ENCODE results near the gene JPH4.
A peak's percentile ranks its signal among the peaks of the same experiment; 100 is the strongest.
"Not testable (repeated sequence)": the region's sequence is repeated elsewhere in the genome, so short reads cannot be mapped to it uniquely, and the experiment has no call there.

JPH4 gene

DNA sequence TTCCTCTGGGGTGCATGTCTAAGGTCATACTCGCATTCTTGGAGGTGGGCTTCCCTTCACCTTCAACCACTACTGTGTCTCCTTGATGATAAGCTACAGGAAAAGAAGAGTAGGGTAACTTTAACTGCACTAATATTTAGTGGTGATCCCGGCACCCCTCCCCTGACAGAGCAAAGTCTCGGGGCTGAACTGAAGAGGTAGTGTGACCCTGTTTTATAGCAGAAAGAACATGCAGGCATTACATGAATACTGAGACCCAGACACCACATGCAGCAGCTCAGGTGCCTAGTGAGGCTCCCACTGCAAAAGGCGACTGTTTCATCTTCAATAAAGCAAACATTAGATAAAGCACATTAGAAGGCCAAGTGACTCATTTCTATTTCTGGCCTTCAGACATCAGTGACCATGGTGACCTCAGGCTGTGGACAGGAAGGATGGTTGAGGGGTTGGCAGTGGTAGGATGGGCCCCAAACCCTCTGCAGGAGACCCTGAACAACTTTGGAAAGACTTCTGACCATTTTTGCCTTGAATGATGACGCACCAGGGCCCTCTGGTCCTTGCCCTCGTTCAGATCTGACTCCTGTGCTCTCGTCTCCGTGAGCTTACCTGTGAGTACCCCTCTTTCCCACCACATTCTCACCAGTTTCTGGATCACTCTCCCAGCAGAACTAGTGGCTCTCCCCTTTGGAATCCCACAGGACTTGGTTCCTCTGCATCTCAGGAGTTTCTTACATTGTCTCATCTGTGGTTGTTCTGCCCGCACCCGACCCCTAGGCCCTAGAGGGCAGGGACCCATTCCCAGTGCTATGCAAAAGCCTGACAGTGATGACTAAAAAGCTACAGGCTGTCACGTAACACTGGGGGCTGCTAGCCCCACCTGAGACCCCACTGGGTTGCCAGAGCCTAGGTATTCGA is 23.8 kb upstream of the JPH4 start:
- ATAC-seq (replicated peaks) = no peak
- Mint-ChIP-seq H3K27ac (no peak overlapping the region), H3K36me3 (no peaks in the 10 kb centered on the region), H3K4me1 (peaks cover 8 to 12% of the 10 kb centered on the region in 2 donors), H3K9me3 (peaks cover 0 to 4% of the 10 kb centered on the region in 2 donors), H3K4me3 (no peak overlapping the region), H3K27me3 (peaks cover 8 to 31% of the 10 kb centered on the region in 2 donors)
- no peak for DNase-seq

DNA sequence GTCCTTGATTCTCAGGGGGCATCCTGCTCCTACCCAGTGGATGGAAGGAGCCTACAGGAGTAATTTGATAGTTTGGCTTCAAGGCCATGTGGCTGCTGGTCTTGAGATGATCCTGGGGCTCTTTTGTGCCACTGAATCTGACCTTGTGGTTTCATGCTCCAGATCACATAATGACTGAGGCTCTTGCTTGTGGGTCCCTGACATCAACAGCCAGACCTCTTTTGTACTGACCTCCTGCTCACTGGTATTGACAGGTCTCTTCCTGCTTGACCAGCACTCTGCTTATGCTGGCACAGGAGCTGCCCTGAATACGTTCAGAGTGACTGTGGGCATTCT is 23.2 kb upstream of the JPH4 start:
- DNase-seq (no peak), ATAC-seq (replicated peaks) (no peak)
- no peak overlapping the region for H3K4me3 Mint-ChIP-seq
- H3K9me3 Mint-ChIP-seq = peaks cover 0 to 4% of the 10 kb centered on the region in 2 donors
- H3K27ac Mint-ChIP-seq = no peak overlapping the region
- H3K36me3 Mint-ChIP-seq = no peaks in the 10 kb centered on the region
- H3K27me3 Mint-ChIP-seq = peaks cover 10 to 27% of the 10 kb centered on the region in 2 donors
- H3K4me1 Mint-ChIP-seq = peaks cover 8 to 12% of the 10 kb centered on the region in 2 donors

GRCh38 chr14:23601424-23601823 is 22.8 kb upstream of the JPH4 start:
- ATAC-seq (replicated peaks) (no peak), DNase-seq (no peak)
- H3K36me3 Mint-ChIP-seq = no peaks in the 10 kb centered on the region
- peaks cover 0 to 4% of the 10 kb centered on the region in 2 donors for H3K9me3 Mint-ChIP-seq
- peaks cover 13 to 27% of the 10 kb centered on the region in 2 donors for H3K27me3 Mint-ChIP-seq
- peaks cover 6 to 8% of the 10 kb centered on the region in 2 donors for H3K4me1 Mint-ChIP-seq
- no peak overlapping the region for H3K27ac Mint-ChIP-seq
- no peak overlapping the region for H3K4me3 Mint-ChIP-seq

GRCh38 chr14:23600806-23601205 is 22.2 kb upstream of the JPH4 start:
- Mint-ChIP-seq H3K36me3 (no peaks in the 10 kb centered on the region), H3K9me3 (peaks cover 0 to 4% of the 10 kb centered on the region in 2 donors), H3K27ac (no peak overlapping the region), H3K4me3 (no peak overlapping the region), H3K4me1 (peaks cover 4% of the 10 kb centered on the region in 2 donors), H3K27me3 (peaks cover 13 to 27% of the 10 kb centered on the region in 2 donors)
- no peak for DNase-seq
- ATAC-seq (replicated peaks) = no peak

DNA sequence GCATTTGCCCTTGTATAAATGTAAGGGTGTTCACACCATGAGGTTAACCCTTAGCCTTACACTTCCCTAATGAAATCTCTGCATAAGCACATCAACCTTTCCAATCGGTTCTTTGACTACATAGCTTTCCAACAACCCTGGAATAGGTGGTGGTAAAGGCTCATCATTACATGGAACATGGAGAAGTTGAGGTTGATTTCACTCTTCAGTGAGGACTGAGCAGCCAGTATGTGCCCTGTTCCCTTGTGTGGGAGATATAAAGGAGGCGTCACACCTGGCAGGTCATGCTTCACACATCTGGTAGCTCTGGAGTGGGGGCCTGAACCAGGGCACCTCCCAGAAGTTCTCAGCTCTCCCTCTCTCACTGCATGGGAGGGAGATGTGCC is 21.7 kb upstream of the JPH4 start:
- peaks cover 13 to 30% of the 10 kb centered on the region in 2 donors for H3K27me3 Mint-ChIP-seq
- DNase-seq (no peak), ATAC-seq (replicated peaks) (no peak)
- H3K9me3 Mint-ChIP-seq = peaks cover 0 to 4% of the 10 kb centered on the region in 2 donors
- no peaks in the 10 kb centered on the region for H3K36me3 Mint-ChIP-seq
- H3K27ac Mint-ChIP-seq = no peak overlapping the region
- H3K4me3 Mint-ChIP-seq = no peak overlapping the region
- no peaks in the 10 kb centered on the region for H3K4me1 Mint-ChIP-seq

- H3K9me3 Mint-ChIP-seq; H3K4me1 Mint-ChIP-seq; DNase-seq; H3K36me3 Mint-ChIP-seq; H3K4me3 Mint-ChIP-seq; H3K27ac Mint-ChIP-seq; ATAC-seq (replicated peaks): not testable (repeated sequence)
- peaks cover 19 to 22% of the 10 kb centered on the region in 2 donors for H3K27me3 Mint-ChIP-seq
Measured at GRCh38 chr14:23594191-23594590, 15.6 kb upstream of the JPH4 start.

DNA sequence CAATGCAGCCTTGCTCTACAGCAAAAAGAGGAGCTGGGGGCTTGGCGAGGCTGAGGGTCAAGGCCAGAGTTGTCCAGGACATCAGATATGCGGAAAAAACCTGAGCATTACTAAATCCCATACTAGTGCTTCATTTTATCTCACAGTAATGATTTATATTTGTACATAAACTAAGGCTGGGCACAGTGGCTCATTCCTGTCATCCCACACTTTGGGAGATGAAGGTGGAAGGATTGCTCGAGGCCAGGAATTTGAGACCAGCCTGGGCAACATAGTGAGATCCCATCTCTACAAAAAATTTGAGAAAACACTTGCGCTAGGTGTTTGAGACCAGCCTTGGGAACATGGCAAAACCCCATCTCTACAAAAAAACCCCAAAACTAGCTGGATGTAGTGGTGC is 11.6 kb upstream of the JPH4 start:
- peaks cover 0 to 6% of the 10 kb centered on the region in 2 donors for H3K36me3 Mint-ChIP-seq
- peaks cover 0 to 5% of the 10 kb centered on the region in 2 donors for H3K9me3 Mint-ChIP-seq
- no peak overlapping the region for H3K27ac Mint-ChIP-seq
- no peak for ATAC-seq (replicated peaks)
- H3K4me3 Mint-ChIP-seq = no peak overlapping the region
- DNase-seq = no peak
- H3K27me3 Mint-ChIP-seq = peaks cover 23 to 32% of the 10 kb centered on the region in 2 donors
- peaks cover 7 to 12% of the 10 kb centered on the region in 2 donors for H3K4me1 Mint-ChIP-seq

DNA sequence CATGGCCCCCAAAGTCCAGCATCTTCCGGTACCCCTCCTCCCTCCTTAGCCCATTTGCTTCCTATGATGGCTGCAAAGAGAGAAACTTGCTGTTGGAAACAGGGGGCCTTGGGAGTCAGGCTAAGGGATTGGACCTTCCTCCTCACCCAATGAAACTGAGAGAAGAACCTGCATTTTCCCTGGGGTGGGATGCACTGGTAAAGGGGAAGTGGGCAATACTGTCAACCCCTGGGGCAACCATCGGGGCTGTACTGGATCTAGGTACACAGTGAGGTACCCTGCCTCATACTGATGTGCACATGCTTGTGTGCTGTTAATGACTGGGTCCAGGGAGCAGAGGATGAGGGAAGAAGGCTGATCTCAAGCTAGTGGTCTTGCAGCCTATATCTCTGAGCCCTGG is 11.0 kb upstream of the JPH4 start:
- Mint-ChIP-seq H3K27ac (no peak overlapping the region), H3K9me3 (peaks cover 0 to 5% of the 10 kb centered on the region in 2 donors), H3K4me1 (peaks cover 7 to 12% of the 10 kb centered on the region in 2 donors), H3K27me3 (peaks cover 19 to 30% of the 10 kb centered on the region in 2 donors), H3K36me3 (peaks cover 0 to 6% of the 10 kb centered on the region in 2 donors), H3K4me3 (no peak overlapping the region)
- DNase-seq (no peak), ATAC-seq (replicated peaks) (no peak)

DNA sequence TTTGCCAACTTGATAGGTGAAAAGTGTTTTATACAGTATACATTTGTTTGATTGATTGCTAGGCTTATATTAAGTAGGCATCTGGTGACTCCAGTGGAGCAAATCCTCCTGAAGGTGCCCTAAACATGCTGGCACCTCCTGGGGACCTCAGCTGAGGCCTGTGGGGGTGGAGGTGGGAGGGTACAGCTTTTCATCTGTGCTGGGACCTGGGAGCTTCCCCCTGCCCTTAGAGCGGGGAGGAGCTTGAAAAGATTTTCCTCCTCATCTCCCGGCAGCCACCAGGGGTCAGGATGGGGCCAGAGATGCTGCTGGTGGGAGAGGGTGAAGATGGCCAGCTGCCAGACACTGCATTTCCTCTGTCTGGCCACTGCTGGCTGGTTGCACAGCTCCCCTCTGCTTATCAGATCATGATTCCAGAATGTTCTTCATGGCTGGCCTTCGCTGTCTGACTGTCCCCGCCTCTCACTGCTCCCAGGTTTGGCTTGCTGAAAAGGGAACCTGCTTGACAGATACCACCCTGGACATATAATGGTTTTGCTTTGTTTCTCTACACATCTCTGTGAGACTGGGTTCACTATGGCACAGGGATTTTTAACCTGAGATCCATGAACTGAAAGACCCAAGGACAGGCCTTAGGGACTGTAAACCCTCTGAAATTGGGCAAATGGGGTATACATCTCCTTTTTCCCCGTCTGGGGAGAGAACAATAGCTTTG is 10.5 kb upstream of the JPH4 start:
- Mint-ChIP-seq H3K4me3 (no peak overlapping the region), H3K9me3 (peaks cover 0 to 5% of the 10 kb centered on the region in 2 donors), H3K27me3 (peaks cover 20 to 33% of the 10 kb centered on the region in 2 donors), H3K36me3 (peaks cover 0 to 6% of the 10 kb centered on the region in 2 donors), H3K27ac (no peak overlapping the region), H3K4me1 (peaks cover 7 to 12% of the 10 kb centered on the region in 2 donors)
- ATAC-seq (replicated peaks) (peak; percentile 99 to 100), DNase-seq (peak; percentile 74)

- H3K27ac Mint-ChIP-seq; H3K9me3 Mint-ChIP-seq; ATAC-seq (replicated peaks); H3K36me3 Mint-ChIP-seq; DNase-seq; H3K4me3 Mint-ChIP-seq: not testable (repeated sequence)
- Mint-ChIP-seq H3K4me1 (peaks cover 7 to 11% of the 10 kb centered on the region in 2 donors), H3K27me3 (peaks cover 37 to 53% of the 10 kb centered on the region in 2 donors)
Measured at GRCh38 chr14:23584527-23585203, 6.1 kb upstream of the JPH4 start.

- not testable (repeated sequence) for H3K4me3 Mint-ChIP-seq; H3K4me1 Mint-ChIP-seq; H3K9me3 Mint-ChIP-seq; H3K36me3 Mint-ChIP-seq; H3K27ac Mint-ChIP-seq; DNase-seq; ATAC-seq (replicated peaks)
- peaks cover 42 to 59% of the 10 kb centered on the region in 2 donors for H3K27me3 Mint-ChIP-seq
Measured at GRCh38 chr14:23583761-23584526, 5.4 kb upstream of the JPH4 start.

GRCh38 chr14:23582906-23583760 is 4.5 kb upstream of the JPH4 start:
- no peak overlapping the region for H3K27ac Mint-ChIP-seq
- peaks cover 7 to 9% of the 10 kb centered on the region in 2 donors for H3K4me1 Mint-ChIP-seq
- peaks cover 0 to 5% of the 10 kb centered on the region in 2 donors for H3K9me3 Mint-ChIP-seq
- DNase-seq (no peak), ATAC-seq (replicated peaks) (no peak)
- no peak overlapping the region for H3K4me3 Mint-ChIP-seq
- peaks cover 0 to 6% of the 10 kb centered on the region in 2 donors for H3K36me3 Mint-ChIP-seq
- peaks cover 44 to 59% of the 10 kb centered on the region in 2 donors for H3K27me3 Mint-ChIP-seq

GRCh38 chr14:23580948-23581281 is 2.3 kb upstream of the JPH4 start:
- H3K4me3 Mint-ChIP-seq = no peak overlapping the region
- peaks cover 0 to 10% of the 10 kb centered on the region in 2 donors for H3K36me3 Mint-ChIP-seq
- H3K27ac Mint-ChIP-seq = no peak overlapping the region
- ATAC-seq (replicated peaks) = no peak
- H3K4me1 Mint-ChIP-seq = peaks cover 17 to 27% of the 10 kb centered on the region in 2 donors
- DNase-seq = no peak
- peaks cover 49 to 68% of the 10 kb centered on the region in 2 donors for H3K27me3 Mint-ChIP-seq
- H3K9me3 Mint-ChIP-seq = peaks cover 0 to 3% of the 10 kb centered on the region in 2 donors
